A673 (cell line): ENCODE data around the gene KRT80.

ENCODE experiments used
- CTCF ChIP-seq: fragments of 300-800, 200-600 bp; sonication (generic); conservative IDR thresholded peaks from 2 replicates; pipeline ENCODE4 v1.5.1; 2017; ENCODE audit warnings: low read depth, mild to moderate bottlenecking, antibody characterized with exemption, low read length, moderate library complexity, mixed read lengths
- EZH2 ChIP-seq: fragments of 200-600 bp; sonication (generic); IDR thresholded peaks from 2 replicates; pipeline ENCODE4 v1.6.1; 2017; ENCODE audit warnings: borderline replicate concordance, low read depth, mild to moderate bottlenecking, mixed read lengths, antibody characterized with exemption, low read length; ENCODE audit not compliant: poor library complexity, severe bottlenecking

GRCh38 chr12:52130711-52131110, 61.1 kb downstream of the KRT80 start:
- TF ChIP-seq CTCF (no peak), EZH2 (no peak)
